CD8-positive, alpha-beta memory T cell (primary cell): ENCODE measurements around the gene RYR3. TPM values are rescaled to one million over a fixed set of nuclear protein-coding genes. Genes with fewer than 3 reads are reported as not detected.

ENCODE experiments used
- CTCF ChIA-PET: fragments of 350-600 bp; sonication (Branson Sonifier 250); formaldehyde crosslinking; loops from one replicate; lab custom pipeline; 2021; ENCODE audit warnings: antibody characterized with exemption; lab: Charles Lee
- POLR2A ChIA-PET: fragments of 350-600 bp; sonication (Branson Sonifier 250); formaldehyde crosslinking; loops from one replicate; lab custom pipeline; 2021; ENCODE audit warnings: antibody characterized with exemption; lab: Charles Lee
- DNase-seq, 5 donors: peaks; one replicate each; pipeline versions ENCODE4 v3.0.0 to v3.0.0-alpha.2; 2020 to 2022; ENCODE audit warnings: mixed read lengths in 1 of 5
- H3K27ac ChIP-seq: one replicate; pipeline ENCODE4 v1.7.0; 2013; ENCODE audit warnings: low read depth, mild to moderate bottlenecking, low read length, moderate library complexity
- H3K27me3 ChIP-seq: 2 replicates; pipeline ENCODE4 v1.7.0; 2013; ENCODE audit warnings: low read length, mild to moderate bottlenecking; ENCODE audit not compliant: insufficient read depth, poor library complexity, severe bottlenecking
- H3K36me3 ChIP-seq: 2 replicates; pipeline ENCODE4 v1.7.0; 2013; ENCODE audit warnings: mild to moderate bottlenecking, low read length, moderate library complexity; ENCODE audit not compliant: insufficient read depth
- H3K4me1 ChIP-seq: 2 replicates; pipeline ENCODE4 v1.7.0; 2013; ENCODE audit warnings: mild to moderate bottlenecking, low read length, moderate library complexity; ENCODE audit not compliant: insufficient read depth
- H3K4me3 ChIP-seq: 2 replicates; pipeline ENCODE4 v1.7.0; 2013; ENCODE audit warnings: mild to moderate bottlenecking, low read length
- H3K9me3 ChIP-seq: 2 replicates; pipeline ENCODE4 v1.7.0; 2013; ENCODE audit warnings: mild to moderate bottlenecking, low read length
- H3K27ac Mint-ChIP-seq, 8 donors: one replicate each; pipeline ENCODE4 v1.8.0; 2020 to 2021; ENCODE audit warnings: mixed read lengths in 8 of 8, mild to moderate bottlenecking in 6 of 8, inconsistent platforms in 3 of 8, moderate library complexity in 3 of 8
- H3K27me3 Mint-ChIP-seq, 2 donors: one replicate each; pipeline ENCODE4 v1.8.0; 2020 to 2021; ENCODE audit warnings: mixed read lengths in 2 of 2, mild to moderate bottlenecking in 1 of 2, moderate library complexity in 1 of 2
- H3K36me3 Mint-ChIP-seq, 3 donors: one replicate each; pipeline ENCODE4 v1.8.0; 2020 to 2021; ENCODE audit warnings: mixed read lengths in 3 of 3, inconsistent platforms in 1 of 3, mild to moderate bottlenecking in 1 of 3
- H3K4me1 Mint-ChIP-seq, 3 donors: one replicate each; pipeline ENCODE4 v1.8.0; 2020 to 2021; ENCODE audit warnings: mixed read lengths in 3 of 3, inconsistent platforms in 1 of 3, mild to moderate bottlenecking in 1 of 3
- H3K4me3 Mint-ChIP-seq, 7 donors: one replicate each; pipeline ENCODE4 v1.8.0; 2020 to 2021; ENCODE audit warnings: mixed read lengths in 7 of 7, mild to moderate bottlenecking in 6 of 7, moderate library complexity in 4 of 7, inconsistent platforms in 2 of 7
- H3K9me3 Mint-ChIP-seq, 5 donors: one replicate each; pipeline ENCODE4 v1.8.0; 2020 to 2022; ENCODE audit warnings: mixed read lengths in 5 of 5, mild to moderate bottlenecking in 3 of 5, moderate library complexity in 2 of 5, inconsistent platforms in 1 of 5
- polyA plus RNA-seq: library from polyadenylated mRNA; unstranded; fragments of 300-500 nt; fragmentation: Illumina TruSeq; gene quantifications from one replicate; pipeline ENCODE4 v1.2.3, GENCODE V29; 2021
- total RNA-seq, 2 experiments: library from RNA; stranded (reverse); gene quantifications; one replicate each; pipeline ENCODE4 v1.2.3, GENCODE V29; 2021

Gene RYR3
- total and polyA plus RNA-seq, 3 experiments from 2014 or later = 0.08 TPM; not detected in 2

GRCh38 chr15:33419701-33420100 is 108.9 kb downstream of the RYR3 start:
- POLR2A ChIA-PET = no interaction called here

GRCh38 chr15:33424025-33424424 is 113.3 kb downstream of the RYR3 start:
- peaks cover 0 to 8% (median 2%) of the 10 kb centered on the region in 5 donors for H3K9me3 Mint-ChIP-seq
- Histone ChIP-seq H3K4me3 (no peak overlapping the region), H3K4me1 (no peaks in the 10 kb centered on the region), H3K27me3 (no peaks in the 10 kb centered on the region), H3K9me3 (no peaks in the 10 kb centered on the region), H3K36me3 (no peaks in the 10 kb centered on the region), H3K27ac (no peak overlapping the region)
- ChIA-PET CTCF (no interaction called here), POLR2A (no interaction called here)
- DNase-seq = no peak
- H3K4me1 Mint-ChIP-seq = no peaks in the 10 kb centered on the region
- peaks cover 0 to 2% of the 10 kb centered on the region in 2 donors for H3K27me3 Mint-ChIP-seq
- no peak overlapping the region for H3K4me3 Mint-ChIP-seq
- no peak overlapping the region for H3K27ac Mint-ChIP-seq
- no peaks in the 10 kb centered on the region for H3K36me3 Mint-ChIP-seq

More at GRCh38 chr15:33419701-33420100, 108.9 kb downstream of the RYR3 start:
- no peaks in the 10 kb centered on the region for H3K36me3 Mint-ChIP-seq
- Histone ChIP-seq H3K27me3 (no peaks in the 10 kb centered on the region), H3K36me3 (no peaks in the 10 kb centered on the region), H3K4me1 (no peaks in the 10 kb centered on the region), H3K27ac (no peak overlapping the region), H3K4me3 (no peak overlapping the region), H3K9me3 (no peaks in the 10 kb centered on the region)
- no peaks in the 10 kb centered on the region for H3K4me1 Mint-ChIP-seq
- peaks cover 0 to 4% of the 10 kb centered on the region in 2 donors for H3K27me3 Mint-ChIP-seq
- H3K4me3 Mint-ChIP-seq = no peak overlapping the region
- CTCF ChIA-PET = no interaction called here
- DNase-seq = no peak
- no peak overlapping the region for H3K27ac Mint-ChIP-seq
- H3K9me3 Mint-ChIP-seq = no peaks in the 10 kb centered on the region

- peaks cover 0 to 8% (median 2%) of the 10 kb centered on the region in 5 donors for H3K9me3 Mint-ChIP-seq
- H3K27ac Mint-ChIP-seq = no peak overlapping the region
- no peaks in the 10 kb centered on the region for H3K4me1 Mint-ChIP-seq
- peaks cover 0 to 4% of the 10 kb centered on the region in 2 donors for H3K27me3 Mint-ChIP-seq
- no peak overlapping the region for H3K4me3 ChIP-seq
- H3K9me3 ChIP-seq = no peaks in the 10 kb centered on the region
- H3K36me3 Mint-ChIP-seq = no peaks in the 10 kb centered on the region
- no peaks in the 10 kb centered on the region for H3K27me3 ChIP-seq
- ChIA-PET POLR2A (no interaction called here), CTCF (no interaction called here)
- H3K27ac ChIP-seq = no peak overlapping the region
- no peaks in the 10 kb centered on the region for H3K4me1 ChIP-seq
- no peaks in the 10 kb centered on the region for H3K36me3 ChIP-seq
- no peak overlapping the region for H3K4me3 Mint-ChIP-seq
- no peak for DNase-seq
These were observed 114.4 kb downstream of the RYR3 start for GRCh38 chr15:33425142-33425541.

GRCh38 chr15:33430577-33430976 is 119.8 kb downstream of the RYR3 start:
- no peaks in the 10 kb centered on the region for H3K27me3 ChIP-seq
- no peak overlapping the region for H3K27ac ChIP-seq
- H3K36me3 Mint-ChIP-seq = no peaks in the 10 kb centered on the region
- ChIA-PET POLR2A (no interaction called here), CTCF (no interaction called here)
- no peak overlapping the region for H3K27ac Mint-ChIP-seq
- DNase-seq = no peak
- H3K4me1 ChIP-seq = no peaks in the 10 kb centered on the region
- H3K4me3 ChIP-seq = no peak overlapping the region
- peaks cover 0 to 14% (median 3%) of the 10 kb centered on the region in 5 donors for H3K9me3 Mint-ChIP-seq
- H3K9me3 ChIP-seq = no peaks in the 10 kb centered on the region
- H3K36me3 ChIP-seq = no peaks in the 10 kb centered on the region
- H3K4me1 Mint-ChIP-seq = no peaks in the 10 kb centered on the region
- peaks cover 0 to 2% of the 10 kb centered on the region in 2 donors for H3K27me3 Mint-ChIP-seq
- H3K4me3 Mint-ChIP-seq = no peak overlapping the region

DNA sequence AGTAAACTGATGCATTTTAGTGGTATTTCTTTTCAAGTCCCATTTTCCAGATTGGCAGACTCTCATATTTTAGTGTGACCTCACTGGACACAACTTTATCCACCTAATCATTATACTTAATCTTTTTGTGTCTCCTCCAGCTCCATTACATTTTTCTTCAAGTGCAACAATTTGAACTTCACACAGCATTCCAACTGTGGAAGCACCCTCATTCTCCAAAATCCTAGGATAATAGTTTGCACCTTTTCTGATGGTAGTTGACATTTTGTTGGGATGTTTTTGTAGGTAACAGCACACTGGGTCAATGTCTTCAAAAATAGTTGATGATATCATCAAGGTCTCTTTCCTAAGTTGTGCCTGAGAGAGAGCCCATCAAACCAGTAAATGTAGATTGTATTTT is 123.1 kb downstream of the RYR3 start:
- Mint-ChIP-seq H3K4me1 (no peaks in the 10 kb centered on the region), H3K27me3 (peaks cover 3 to 5% of the 10 kb centered on the region in 2 donors), H3K36me3 (no peaks in the 10 kb centered on the region), H3K27ac (no peak overlapping the region), H3K9me3 (peaks cover 0 to 10% (median 2%) of the 10 kb centered on the region in 5 donors), H3K4me3 (no peak overlapping the region)
- Histone ChIP-seq H3K4me3 (no peak overlapping the region), H3K4me1 (no peaks in the 10 kb centered on the region), H3K27ac (no peak overlapping the region), H3K9me3 (no peaks in the 10 kb centered on the region), H3K36me3 (no peaks in the 10 kb centered on the region), H3K27me3 (no peaks in the 10 kb centered on the region)
- ChIA-PET POLR2A (no interaction called here), CTCF (no interaction called here)
- no peak for DNase-seq

DNA sequence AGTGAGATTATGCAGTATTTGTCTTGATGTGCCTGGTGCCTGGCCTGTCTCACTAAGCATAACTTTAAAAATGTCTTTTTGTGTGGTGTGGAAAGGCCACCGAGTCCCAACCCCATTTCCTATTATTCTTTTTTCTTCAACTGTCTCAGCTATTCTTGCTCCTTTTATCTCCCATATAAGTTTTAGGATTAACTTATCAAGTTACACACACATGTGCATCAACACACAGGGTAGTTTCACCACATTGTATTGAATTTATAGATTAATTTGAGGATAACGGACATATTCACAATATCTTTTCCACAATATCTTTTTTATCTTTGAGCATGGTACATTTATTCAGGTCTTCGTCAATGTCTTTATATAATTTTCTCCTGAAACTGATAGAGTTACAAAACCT is 127.6 kb downstream of the RYR3 start:
- no peak for DNase-seq
- Mint-ChIP-seq H3K27ac (no peak overlapping the region), H3K36me3 (no peaks in the 10 kb centered on the region), H3K4me3 (no peak overlapping the region), H3K27me3 (peaks cover 3 to 6% of the 10 kb centered on the region in 2 donors), H3K9me3 (peaks cover 0 to 4% (median 2%) of the 10 kb centered on the region in 5 donors), H3K4me1 (no peaks in the 10 kb centered on the region)
- Histone ChIP-seq H3K36me3 (no peaks in the 10 kb centered on the region), H3K27ac (no peak overlapping the region), H3K4me1 (no peaks in the 10 kb centered on the region), H3K4me3 (no peak overlapping the region), H3K9me3 (no peaks in the 10 kb centered on the region), H3K27me3 (no peaks in the 10 kb centered on the region)
- CTCF ChIA-PET = no interaction called here
- POLR2A ChIA-PET = no interaction called here

DNA sequence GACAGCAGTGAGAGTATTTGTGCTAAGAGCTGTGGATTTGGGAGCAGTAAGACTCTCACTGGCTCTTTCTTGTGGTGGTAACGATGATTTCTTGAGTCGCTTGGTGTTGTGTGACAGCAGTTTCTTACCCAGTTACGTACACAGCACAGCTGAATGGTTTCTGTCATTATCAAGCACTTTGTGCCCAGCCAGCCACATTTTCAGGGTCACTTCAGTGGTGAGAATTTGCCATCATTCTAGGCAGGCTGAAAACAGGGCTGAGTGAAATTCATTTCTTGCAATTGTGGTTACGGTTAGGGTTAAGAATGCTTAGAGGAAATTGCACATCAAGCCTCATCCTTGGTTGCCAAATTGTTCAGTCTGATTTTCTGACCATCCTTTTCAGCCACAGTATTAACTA is 130.1 kb downstream of the RYR3 start:
- no peaks in the 10 kb centered on the region for H3K36me3 Mint-ChIP-seq
- H3K27ac Mint-ChIP-seq = no peak overlapping the region
- Histone ChIP-seq H3K27me3 (no peaks in the 10 kb centered on the region), H3K27ac (no peak overlapping the region), H3K4me1 (no peaks in the 10 kb centered on the region), H3K9me3 (no peaks in the 10 kb centered on the region), H3K36me3 (no peaks in the 10 kb centered on the region), H3K4me3 (no peak overlapping the region)
- no peak overlapping the region for H3K4me3 Mint-ChIP-seq
- ChIA-PET CTCF (no interaction called here), POLR2A (no interaction called here)
- H3K9me3 Mint-ChIP-seq = peaks cover 0 to 4% (median 2%) of the 10 kb centered on the region in 5 donors
- peaks cover 3 to 6% of the 10 kb centered on the region in 2 donors for H3K27me3 Mint-ChIP-seq
- H3K4me1 Mint-ChIP-seq = no peaks in the 10 kb centered on the region
- DNase-seq = no peak

DNA sequence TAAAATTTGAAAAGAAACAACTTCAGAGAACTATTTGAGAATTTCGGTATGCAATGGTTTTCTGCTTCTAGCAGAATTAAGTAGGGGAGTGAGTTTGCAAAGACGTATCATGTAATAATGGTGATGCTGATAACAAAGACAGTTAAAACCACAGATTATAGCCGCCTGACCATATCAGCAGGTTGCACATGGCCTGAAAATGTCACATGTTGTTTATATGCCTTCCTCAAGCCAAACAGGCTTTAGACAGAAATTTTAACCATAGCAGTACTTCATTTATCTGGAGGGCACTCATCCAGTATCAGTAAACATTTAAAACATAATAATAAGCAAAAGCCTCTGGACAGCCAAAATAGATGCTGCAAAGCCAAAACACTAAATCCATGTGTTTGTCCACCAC is 131.7 kb downstream of the RYR3 start:
- Mint-ChIP-seq H3K27me3 (peaks cover 0 to 6% of the 10 kb centered on the region in 2 donors), H3K4me3 (no peak overlapping the region), H3K9me3 (peaks cover 0 to 4% (median 0%) of the 10 kb centered on the region in 5 donors), H3K27ac (no peak overlapping the region), H3K4me1 (no peaks in the 10 kb centered on the region), H3K36me3 (no peaks in the 10 kb centered on the region)
- no peak for DNase-seq
- ChIA-PET POLR2A (no interaction called here), CTCF (no interaction called here)
- Histone ChIP-seq H3K4me1 (no peaks in the 10 kb centered on the region), H3K9me3 (no peaks in the 10 kb centered on the region), H3K4me3 (no peak overlapping the region), H3K36me3 (no peaks in the 10 kb centered on the region), H3K27me3 (no peaks in the 10 kb centered on the region), H3K27ac (no peak overlapping the region)

DNA sequence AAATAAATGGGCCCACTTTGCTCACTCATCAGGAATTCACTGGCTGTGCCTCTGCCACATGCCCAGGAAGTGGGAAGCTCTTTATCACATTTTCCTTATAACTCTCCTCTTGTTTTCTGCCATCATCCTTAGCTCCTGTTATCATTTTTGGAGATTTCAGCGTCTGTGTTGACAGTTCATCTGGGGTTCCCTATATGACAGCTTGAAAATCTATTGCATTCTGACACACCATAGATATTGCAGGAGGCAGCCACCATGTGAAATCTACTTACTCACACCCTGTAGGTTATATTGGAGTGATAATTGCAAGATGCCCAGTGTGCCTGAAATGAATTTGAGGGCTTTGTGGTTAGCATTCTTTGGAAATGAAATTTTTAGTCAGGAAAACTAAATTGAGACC is 132.9 kb downstream of the RYR3 start:
- Mint-ChIP-seq H3K27ac (no peak overlapping the region), H3K9me3 (peaks cover 0 to 4% (median 0%) of the 10 kb centered on the region in 5 donors), H3K27me3 (peaks cover 2 to 3% of the 10 kb centered on the region in 2 donors), H3K36me3 (no peaks in the 10 kb centered on the region), H3K4me3 (no peak overlapping the region), H3K4me1 (no peaks in the 10 kb centered on the region)
- ChIA-PET CTCF (no interaction called here), POLR2A (no interaction called here)
- Histone ChIP-seq H3K27me3 (no peaks in the 10 kb centered on the region), H3K9me3 (no peaks in the 10 kb centered on the region), H3K4me3 (no peak overlapping the region), H3K4me1 (no peaks in the 10 kb centered on the region), H3K27ac (no peak overlapping the region), H3K36me3 (no peaks in the 10 kb centered on the region)
- DNase-seq = no peak
